K562 (cell line): ENCODE measurements around the gene ARHGAP25. TPM values are rescaled to one million over a fixed set of nuclear protein-coding genes. Genes with fewer than 3 reads are reported as not detected.

Source experiments
- ARID2 ChIP-seq: fragments of 450-650 bp; IDR thresholded peaks from 2 replicates; pipeline ENCODE4 v1.6.1; 2017; ENCODE audit warnings: antibody characterized with exemption, mild to moderate bottlenecking
- CBX3 ChIP-seq, 2 experiments: IDR thresholded peaks; 1 replicate in 1 of 2; 2 replicates in 1 of 2; pipeline ENCODE4 v1.6.1; 2012; ENCODE audit warnings: inconsistent platforms in 2 of 2, low read length in 2 of 2, borderline replicate concordance in 1 of 2, control low read depth in 1 of 2
- DPF2 ChIP-seq: fragments of 450-650 bp; IDR thresholded peaks from 2 replicates; pipeline ENCODE4 v1.6.1; 2016
- EHMT2 ChIP-seq: fragments of 450-650 bp; IDR thresholded peaks from 2 replicates; pipeline ENCODE4 v1.6.1; 2018; ENCODE audit warnings: antibody characterized with exemption
- GTF2E2 ChIP-seq: fragments of 200-800 bp; sonication (Bioruptor generic); IDR thresholded peaks from 2 replicates; pipeline ENCODE4 v1.6.1; 2016; ENCODE audit warnings: missing genetic modification characterization, missing compliant biosample characterization
- JUND ChIP-seq, 2 experiments: IDR thresholded peaks; 2 replicates in 1 of 2; 3 replicates in 1 of 2; pipeline ENCODE4 v1.6.1; 2011; ENCODE audit warnings: borderline replicate concordance in 2 of 2, low read depth in 2 of 2, low read length in 2 of 2, improper control_type of control experiment in 1 of 2, missing biosample characterization in 1 of 2, missing genetic modification characterization in 1 of 2, missing genetic modification reagents in 1 of 2
- KLF16 ChIP-seq: IDR thresholded peaks from 2 replicates; pipeline ENCODE4 v1.6.1; 2016; ENCODE audit warnings: antibody characterized with exemption
- POLR2G ChIP-seq: fragments of 200-400 bp; formaldehyde crosslinking; IDR thresholded peaks from 2 replicates; pipeline ENCODE4 v1.6.1; 2017; ENCODE audit warnings: low read depth, mild to moderate bottlenecking, antibody characterized with exemption, low read length, moderate library complexity
- REST ChIP-seq, 2 experiments: fragments of 450-650 bp; formaldehyde crosslinking in 1 of 2; IDR thresholded peaks; 2 replicates each; pipeline versions ENCODE4 v1.4.0 to v1.6.1; 2014 to 2020; ENCODE audit warnings: mild to moderate bottlenecking in 2 of 2, borderline replicate concordance in 1 of 2, low read depth in 1 of 2
- TRIM28 ChIP-seq: fragments of 450-650 bp; IDR thresholded peaks from 2 replicates; pipeline ENCODE4 v1.6.1; 2017
- ZNF699 ChIP-seq: fragments of 250-450 bp; sonication (Bioruptor Pico); IDR thresholded peaks from 2 replicates; pipeline ENCODE4 v1.8.0; 2021; ENCODE audit warnings: mild to moderate bottlenecking, moderate library complexity; ENCODE audit not compliant: insufficient replicate concordance
- polyA plus RNA-seq, 8 experiments: library from polyadenylated mRNA; depleted of rRNA in 4 of 8; stranded (reverse) in 5 of 8; unstranded in 3 of 8; fragments of >200 nt; fragmentation: Nextera tagmentation in 2 of 8; fragmentation: Illumina TruSeq in 1 of 8; extraction: Ambion mirVana in 2 of 8; extraction: Trizol in 1 of 8; gene quantifications; 2 replicates each; pipeline versions ENCODE4 v1.2.1 to v1.2.3, GENCODE V29; 2011 to 2014; ENCODE audit warnings: inconsistent platforms in 1 of 8, missing spikeins in 1 of 8
- total RNA-seq, 7 experiments: library from RNA; depleted of rRNA in 6 of 7; stranded (reverse); fragments of >200 nt in 6 of 7; fragmentation: Illumina TruSeq in 2 of 7; extraction: Trizol in 2 of 7; gene quantifications; 2 replicates each; pipeline versions ENCODE4 v1.2.1 to v1.2.3, GENCODE V29; 2011 to 2021; ENCODE audit warnings: low replicate concordance in 1 of 7

Gene ARHGAP25
- total and polyA plus RNA-seq, 9 of the 15 experiments (the other 6 are each of a cell fraction or from before 2014, with no cell fraction given), result 4.9 to 14.8 (median 10.7) TPM

DNA sequence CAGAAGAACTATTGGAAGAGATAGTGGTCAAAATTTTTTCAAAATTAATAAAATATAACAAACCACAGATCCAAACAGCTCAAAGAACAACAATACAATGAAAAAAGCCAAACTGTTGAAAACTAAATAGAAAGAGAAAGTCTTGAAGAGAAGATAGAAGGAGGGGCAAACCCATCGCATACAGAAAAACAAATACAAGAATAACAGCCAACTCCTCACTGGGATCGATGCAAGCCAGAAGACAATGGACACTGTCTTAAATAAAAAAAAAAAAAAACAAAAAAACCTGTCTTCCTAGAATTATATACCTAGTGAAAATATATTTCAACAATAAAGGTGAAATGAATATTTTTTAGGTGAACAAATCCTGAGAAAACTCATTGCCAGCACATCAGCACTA lies 34.1 kb upstream of the ARHGAP25 start (continued):
- peak in 1 of 2 experiments; percentile 82; a peak in 1 of 3 replicates for TF ChIP-seq CBX3 (IDR thresholded peaks at IDR 0.05; ENCODE audit: borderline replicate concordance in 1 of 2, low read length in 2 of 2)
- no peak for TF ChIP-seq ZNF699 (CRISPR knock-in tag)
- no peak for TF ChIP-seq JUND (IDR thresholded peaks at IDR 0.05; ENCODE audit: borderline replicate concordance, low read depth, low read length)
- TF ChIP-seq JUND (tag; IDR thresholded peaks at IDR 0.05; ENCODE audit: borderline replicate concordance, low read depth, low read length), result no peak
- no peak for TF ChIP-seq REST (IDR thresholded peaks at IDR 0.05; ENCODE audit: borderline replicate concordance)
- TF ChIP-seq REST (CRISPR knock-in tag; IDR thresholded peaks at IDR 0.05; ENCODE audit: low read depth), result no peak
- no peak for TF ChIP-seq ARID2
- peak; percentile 86; the same call in 1 of the 2 replicates for TF ChIP-seq TRIM28
- no peak for TF ChIP-seq POLR2G
- no peak for TF ChIP-seq DPF2
- TF ChIP-seq KLF16, result no peak
- TF ChIP-seq EHMT2, result 0 out of 2 replicates have a peak, but pooled peaks have one; percentile 20
- no peak for TF ChIP-seq GTF2E2 (tag)
